ENCODE results near the gene TGFBR3L.

GRCh38 chr19:7923295-7924191, 8.9 kb downstream of the TGFBR3L start:
- no peak for TF ChIP-seq CTCF (IDR thresholded peaks at IDR 0.05)
- TF ChIP-seq POLR2A (IDR thresholded peaks at IDR 0.05), result no peak
